Psoas muscle (tissue), 8 donors: ENCODE data around the gene YTHDF1. TPM values are rescaled to one million over a fixed set of nuclear protein-coding genes. Genes with fewer than 3 reads are reported as not detected.

ENCODE experiments used
- ATAC-seq, 4 donors: fragments of 200-7000 bp; cut with Tn5 transposase; one replicate each; pipeline ENCODE4 v1.9.1; 2020; ENCODE audit warnings: moderate library complexity in 3 of 4, mild to moderate bottlenecking in 2 of 4
- DNase-seq, 2 donors: peaks; one replicate each; pipeline ENCODE4 v3.0.0-alpha.2; 2020
- H3K27ac ChIP-seq: fragments of 200-600 bp; one replicate; pipeline ENCODE4 v1.8.0; 2022
- H3K27me3 ChIP-seq, 3 donors: fragments of 200-600 bp in 1 of 3; one replicate each; pipeline versions ENCODE4 v1.6.1 to v1.8.0; 2013 to 2022; ENCODE audit warnings: low read length in 2 of 3, mild to moderate bottlenecking in 2 of 3, moderate library complexity in 1 of 3; ENCODE audit not compliant: insufficient read depth in 3 of 3
- H3K36me3 ChIP-seq, 2 donors: fragments of 200-600 bp in 1 of 2; one replicate each; pipeline versions ENCODE4 v1.6.1 to v1.8.0; 2013 to 2022; ENCODE audit warnings: low read depth in 1 of 2, mild to moderate bottlenecking in 1 of 2, moderate library complexity in 1 of 2; ENCODE audit not compliant: insufficient read depth in 1 of 2
- H3K4me1 ChIP-seq: fragments of 200-600 bp; one replicate; pipeline ENCODE4 v1.8.0; 2022
- H3K4me3 ChIP-seq: fragments of 200-600 bp; one replicate; pipeline ENCODE4 v1.8.0; 2022; ENCODE audit warnings: mild to moderate bottlenecking
- H3K9me3 ChIP-seq: fragments of 200-600 bp; one replicate; pipeline ENCODE4 v1.8.0; 2022
- CTCF ChIP-seq: fragments of 200-600 bp; IDR thresholded peaks from one replicate; pipeline ENCODE4 v1.8.0; 2022; ENCODE audit warnings: antibody characterized with exemption
- WGBS, 3 donors: extraction: QIAGEN DNeasy Blood & Tissue Kit; methylation state at CpG; one replicate each; pipeline versions ENCODE4 v1.1.6 to v1.1.7; 2013; 5-methylcytosine and 5-hydroxymethylcytosine counted together
- intact Hi-C, 2 donors: fragments of 100-400 bp; cut with DNase I; formaldehyde crosslinking; loops; one replicate each; pipeline versions ENCODE4 v1.11.0 to v1.14.2; 2022
- polyA plus RNA-seq, 3 donors: library from polyadenylated mRNA; stranded (reverse); fragments of 200-250 nt; gene quantifications; one replicate each; pipeline ENCODE4 v1.2.3, GENCODE V29; 2013
- total RNA-seq, 4 donors: library from RNA; stranded (reverse); fragmentation: NEBNext Ultra II Directional in 2 of 4; extraction: Animal tissue kit (Norgen Biotek cat#: 25700) in 2 of 4; gene quantifications; one replicate each; pipeline versions ENCODE4 v1.2.1 to v1.2.4, GENCODE V29; 2021 to 2023
- donor health status: healthy with polysubstance abuse.
- donor health status: DM: no; HTN: no; CAD: no; lungs with moderate emphysema.
- donor health status: Bipolar disorder and iron deficiency.
- donor health status: healthy.
- donor health status: DM: yes; HTN: yes; CAD: no.
- donor health status: DM: no; HTN: no; CAD: no.
- donor health status: DM: no; HTN: no; CAD: no.
- donor health status: DM: yes; HTN: yes; CAD: no.

The YTHDF1 gene
- total and polyA plus RNA-seq, 7 donors: 27.4 to 52.1 (median 45.8) TPM

- Histone ChIP-seq H3K9me3 (no peaks in the 10 kb centered on the region), H3K27me3 (peaks cover 0 to 78% (median 2%) of the 10 kb centered on the region in 3 donors), H3K4me1 (no peaks in the 10 kb centered on the region), H3K4me3 (no peak overlapping the region), H3K27ac (no peak overlapping the region), H3K36me3 (no peaks in the 10 kb centered on the region)
- DNase-seq: no peak
- no peak for TF ChIP-seq CTCF
- intact Hi-C loops: no loop called here
- ATAC-seq: no peak
- whole genome bisulfite sequencing, 3 donors: 75 to 77% (median 76%) methylated on average over 23 to 26 of the region's 26 CpGs
Observed at GRCh38 chr20:63236116-63236837, 20.3 kb upstream of the YTHDF1 start.

- Histone ChIP-seq H3K27ac (no peak within 1 kb of the TSS), H3K27me3 (peaks cover 0 to 80% (median 2%) of the 10 kb centered on the region in 3 donors), H3K4me3 (no peak within 1 kb of the TSS), H3K4me1 (no peaks in the 10 kb centered on the region), H3K36me3 (no peaks in the 10 kb centered on the region), H3K9me3 (no peaks in the 10 kb centered on the region)
- ATAC-seq: no peak
- WGBS, 3 donors: 49 to 61% (median 50%) methylated on average over 13 to 17 of the region's 17 CpGs
- intact Hi-C loops: no loop called here
- DNase-seq: no peak
- TF ChIP-seq CTCF: no peak
Observed at GRCh38 chr20:63235399-63235983, 19.6 kb upstream of the YTHDF1 start, which contains the start of gene BIRC7. TSS of gene BIRC7 (plus strand) at chr20:63235905. CDS start at chr20:63236097, 192 bp downstream.

GRCh38 chr20:63234693-63235398, 18.9 kb upstream of the YTHDF1 start:
- DNase-seq (no peak), ATAC-seq (no peak)
- no peak overlapping the region for H3K4me3 ChIP-seq
- WGBS, 3 donors: 18 to 28% (median 27%) methylated on average over 18 to 20 of the region's 20 CpGs
- peaks cover 0 to 80% (median 2%) of the 10 kb centered on the region in 3 donors for H3K27me3 ChIP-seq
- no peaks in the 10 kb centered on the region for H3K4me1 ChIP-seq
- intact Hi-C loops: loop anchor here in 1 of 2 donors (5.0 kb wide), 1 partner anchor 53 kb away; no protein-coding TSS in a partner anchor
- no peak for TF ChIP-seq CTCF
- H3K27ac ChIP-seq: no peak overlapping the region
- H3K36me3 ChIP-seq: no peaks in the 10 kb centered on the region
- H3K9me3 ChIP-seq: no peaks in the 10 kb centered on the region

GRCh38 chr20:63233924-63234323, 18.0 kb upstream of the YTHDF1 start:
- H3K4me3 ChIP-seq: no peak overlapping the region
- H3K4me1 ChIP-seq: no peaks in the 10 kb centered on the region
- no peaks in the 10 kb centered on the region for H3K9me3 ChIP-seq
- WGBS, 3 donors: 78 to 88% (median 86%) methylated on average over 15 to 17 of the region's 17 CpGs
- no peak for TF ChIP-seq CTCF
- ATAC-seq (no peak), DNase-seq (no peak)
- peaks cover 0 to 82% (median 2%) of the 10 kb centered on the region in 3 donors for H3K27me3 ChIP-seq
- H3K27ac ChIP-seq: no peak overlapping the region
- intact Hi-C loops: loop anchor here in 1 of 2 donors (5.0 kb wide), 1 partner anchor 52 kb away; no protein-coding TSS in a partner anchor
- no peaks in the 10 kb centered on the region for H3K36me3 ChIP-seq
